ENCODE data around the gene ZNF263. TPM values are rescaled to one million over a fixed set of nuclear protein-coding genes. Genes with fewer than 3 reads are reported as not detected.

Gene ZNF263
- total and polyA plus RNA-seq, 11 donors: 5.3 to 18.7 (median 9.6) TPM

GRCh38 chr16:3328104-3328503 lies 44.8 kb downstream of the ZNF263 start:
- H3K4me1 ChIP-seq: no peaks in the 10 kb centered on the region
- ATAC-seq: no peak
- TF ChIP-seq POLR2A (IDR thresholded peaks at IDR 0.05) (no peak), CTCF (IDR thresholded peaks at IDR 0.05) (no peak)
- no peaks in the 10 kb centered on the region for H3K27me3 ChIP-seq
- 37 to 70% (median 52%) methylated on average over 3 of the region's 3 CpGs for WGBS, 4 donors
- H3K27ac ChIP-seq: no peak overlapping the region
- peaks cover 0 to 71% (median 11%) of the 10 kb centered on the region in 12 donors for H3K9me3 ChIP-seq
- no peaks in the 10 kb centered on the region for H3K36me3 ChIP-seq
- no peak for DNase-seq
- H3K4me3 ChIP-seq: no peak overlapping the region
- intact Hi-C loops (cut with DNase I): loop anchor here in 1 of 10 donors (5.0 kb wide), 1 partner anchor 104 kb away; no protein-coding TSS in a partner anchor

GRCh38 chr16:3328643-3329042 lies 45.4 kb downstream of the ZNF263 start:
- no peak overlapping the region for H3K4me3 ChIP-seq
- ATAC-seq: no peak
- peaks cover 0 to 71% (median 6%) of the 10 kb centered on the region in 12 donors for H3K9me3 ChIP-seq
- H3K27me3 ChIP-seq: no peaks in the 10 kb centered on the region
- intact Hi-C loops (cut with DNase I): loop anchor here in 1 of 10 donors (5.0 kb wide), 1 partner anchor 104 kb away; no protein-coding TSS in a partner anchor
- TF ChIP-seq POLR2A (IDR thresholded peaks at IDR 0.05): no peak
- no peak for TF ChIP-seq CTCF (IDR thresholded peaks at IDR 0.05)
- no peak overlapping the region for H3K27ac ChIP-seq
- 56 to 75% (median 64%) methylated on average over 2 of the region's 2 CpGs for WGBS, 4 donors
- H3K36me3 ChIP-seq: no peaks in the 10 kb centered on the region
- DNase-seq: no peak
- no peaks in the 10 kb centered on the region for H3K4me1 ChIP-seq

Other genes with a start within 250 kb of the ZNF263 start
- not detected for gene BICDL2, start 246.5 kb upstream of the ZNF263 start, total RNA-seq
- gene BICDL2, start 246.5 kb upstream of the ZNF263 start, polyA plus RNA-seq: under 1 TPM in 1 of 2 donors, not detected in 1; 0.07 TPM
- gene MMP25, start 236.9 kb upstream of the ZNF263 start, total RNA-seq: 1 to 10 TPM in 3 of 9 donors, under 1 TPM in 6; 0.32 to 3.0 (median 0.90) TPM
- gene MMP25, start 236.9 kb upstream of the ZNF263 start, polyA plus RNA-seq: 1 to 10 TPM in 1 of 2 donors, under 1 TPM in 1; 0.97 to 1.3 TPM
- gene IL32, start 217.9 kb upstream of the ZNF263 start, total RNA-seq: 100 to 1,000 TPM in 1 of 9 donors, 10 to 100 TPM in 8; 20.6 to 241 (median 48.9) TPM
- gene IL32, start 217.9 kb upstream of the ZNF263 start, polyA plus RNA-seq: 10 to 100 TPM; 60.2 to 63.4 TPM
- not detected for gene ZSCAN10, start 184.2 kb upstream of the ZNF263 start, total RNA-seq
- not detected for gene ZSCAN10, start 184.2 kb upstream of the ZNF263 start, polyA plus RNA-seq
- gene ZNF205, start 170.9 kb upstream of the ZNF263 start, total RNA-seq: 10 to 100 TPM in 2 of 9 donors, 1 to 10 TPM in 7; 7.4 to 19.8 (median 8.1) TPM
- gene ZNF205, start 170.9 kb upstream of the ZNF263 start, polyA plus RNA-seq: 10 to 100 TPM; 13.9 to 17.0 TPM
- 10 to 100 TPM in 2 of 9 donors, 1 to 10 TPM in 7; 6.7 to 14.3 (median 8.2) TPM for gene ZNF213, start 148.5 kb upstream of the ZNF263 start, total RNA-seq
- 10 to 100 TPM in 1 of 2 donors, 1 to 10 TPM in 1; 8.7 to 14.2 TPM for gene ZNF213, start 148.5 kb upstream of the ZNF263 start, polyA plus RNA-seq
- gene OR1F1, start 95.3 kb upstream of the ZNF263 start, total RNA-seq: not detected
- not detected for gene OR1F1, start 95.3 kb upstream of the ZNF263 start, polyA plus RNA-seq
- 1 to 10 TPM; 4.8 to 8.7 (median 6.5) TPM for gene ZNF200, start 48.3 kb upstream of the ZNF263 start, total RNA-seq
- 1 to 10 TPM; 2.7 to 4.7 TPM for gene ZNF200, start 48.3 kb upstream of the ZNF263 start, polyA plus RNA-seq
- gene MEFV, start 26.9 kb upstream of the ZNF263 start, total RNA-seq: 1 to 10 TPM in 4 of 9 donors, under 1 TPM in 5; 0.39 to 4.3 (median 0.91) TPM
- gene MEFV, start 26.9 kb upstream of the ZNF263 start, polyA plus RNA-seq: under 1 TPM; 0.23 to 0.33 TPM
- gene TIGD7, start 21.9 kb downstream of the ZNF263 start, total RNA-seq: 10 to 100 TPM in 1 of 9 donors, 1 to 10 TPM in 8; 4.6 to 10.4 (median 8.2) TPM
- 1 to 10 TPM; 2.9 to 7.4 TPM for gene TIGD7, start 21.9 kb downstream of the ZNF263 start, polyA plus RNA-seq
- gene ZNF75A, start 22.0 kb downstream of the ZNF263 start, total RNA-seq: 10 to 100 TPM; 13.3 to 27.3 (median 18.1) TPM
- gene ZNF75A, start 22.0 kb downstream of the ZNF263 start, polyA plus RNA-seq: 10 to 100 TPM; 12.3 to 22.0 TPM
- gene OR2C1, start 72.4 kb downstream of the ZNF263 start, total RNA-seq: under 1 TPM in 1 of 9 donors, not detected in 8; 0.36 TPM
- gene OR2C1, start 72.4 kb downstream of the ZNF263 start, polyA plus RNA-seq: not detected
- 1 to 10 TPM; 5.4 to 9.5 (median 7.5) TPM for gene ZSCAN32, start 117.5 kb downstream of the ZNF263 start, total RNA-seq
- 1 to 10 TPM; 5.3 to 9.1 TPM for gene ZSCAN32, start 117.5 kb downstream of the ZNF263 start, polyA plus RNA-seq
- gene ZNF174, start 117.7 kb downstream of the ZNF263 start, total RNA-seq: 10 to 100 TPM in 5 of 9 donors, 1 to 10 TPM in 4; 8.4 to 21.0 (median 10.6) TPM
- gene ZNF174, start 117.7 kb downstream of the ZNF263 start, polyA plus RNA-seq: 1 to 10 TPM; 7.9 to 8.1 TPM
- 1 to 10 TPM; 1.5 to 3.3 (median 1.8) TPM for gene ZNF597, start 160.0 kb downstream of the ZNF263 start, total RNA-seq
- gene ZNF597, start 160.0 kb downstream of the ZNF263 start, polyA plus RNA-seq: 1 to 10 TPM in 1 of 2 donors, under 1 TPM in 1; 0.65 to 1.4 TPM
- gene NAA60, start 160.2 kb downstream of the ZNF263 start, total RNA-seq: 10 to 100 TPM; 30.3 to 61.9 (median 37.0) TPM
- 10 to 100 TPM; 38.6 to 39.1 TPM for gene NAA60, start 160.2 kb downstream of the ZNF263 start, polyA plus RNA-seq
- gene C16orf90, start 212.0 kb downstream of the ZNF263 start, total RNA-seq: not detected
- gene C16orf90, start 212.0 kb downstream of the ZNF263 start, polyA plus RNA-seq: not detected
- gene CLUAP1, start 217.5 kb downstream of the ZNF263 start, total RNA-seq: 10 to 100 TPM in 8 of 9 donors, 1 to 10 TPM in 1; 8.4 to 22.1 (median 15.7) TPM
- 10 to 100 TPM in 1 of 2 donors, 1 to 10 TPM in 1; 4.9 to 18.0 TPM for gene CLUAP1, start 217.5 kb downstream of the ZNF263 start, polyA plus RNA-seq